SK-N-MC (cell line): Measurements from ENCODE around the gene LGALS9B.
"Not testable (repeated sequence)": the region's sequence is repeated elsewhere in the genome, so short reads cannot be mapped to it uniquely, and the experiment has no call there.

Source experiments
- EZH2 ChIP-seq: fragments of 200-600 bp; sonication (generic); IDR thresholded peaks from one replicate; pipeline ENCODE4 v1.6.1; 2017; ENCODE audit warnings: antibody characterized with exemption
- POLR2AphosphoS5 ChIP-seq: IDR thresholded peaks from 2 replicates; pipeline ENCODE4 v1.6.1; 2012; ENCODE audit warnings: mild to moderate bottlenecking, low read depth, low read length, borderline replicate concordance

DNA sequence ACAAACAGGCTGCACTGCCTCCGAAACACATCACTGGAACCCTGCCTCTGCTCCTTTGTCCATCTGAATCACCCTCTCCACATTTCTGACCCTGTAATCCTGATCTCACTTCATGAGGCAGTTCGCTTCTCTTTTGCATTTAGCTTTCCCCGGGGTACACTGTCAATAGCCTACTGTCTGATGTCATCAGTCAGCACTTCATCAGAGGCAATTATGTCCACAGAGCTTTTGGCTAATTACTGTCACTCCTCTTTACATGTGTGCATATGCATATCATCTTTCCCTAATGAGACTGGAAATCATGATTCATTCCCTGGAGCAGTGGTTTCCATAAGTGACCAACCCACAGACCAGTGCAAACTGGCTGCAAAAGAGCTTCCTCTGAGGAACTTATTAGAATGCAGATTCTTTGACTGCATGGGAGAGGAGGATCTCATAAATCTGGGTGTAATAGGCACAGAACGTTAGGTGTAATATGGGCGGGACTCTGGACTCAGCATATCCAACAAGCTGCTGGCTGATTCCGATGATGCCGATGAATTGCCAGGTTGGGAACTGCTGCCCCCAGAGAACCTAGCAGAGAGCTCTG, 49.8 kb downstream of the LGALS9B start:
- TF ChIP-seq EZH2, POLR2AphosphoS5: not testable (repeated sequence)
